OCI-LY7 (cell line): ENCODE measurements around the gene ZNF407. TPM values are rescaled to one million over a fixed set of nuclear protein-coding genes. Genes with fewer than 3 reads are reported as not detected.

Experiments used
- BruUV-seq: library from RNA; stranded (reverse); fragments of 400-500 nt; replicated peaks from 2 replicates; lab custom pipeline; 2021; lab: Mats Ljungman, UMichigan
- CTCF ChIA-PET: fragments of 300-600 bp; sonication (Branson Sonifier 250); formaldehyde crosslinking; loops from one replicate; lab custom pipeline; 2022; ENCODE audit warnings: antibody characterized with exemption; ENCODE audit not compliant: unreplicated experiment; lab: Charles Lee
- POLR2A ChIA-PET: fragments of 300-600 bp; sonication (Branson Sonifier 250); formaldehyde crosslinking; loops from one replicate; lab custom pipeline; 2022; ENCODE audit warnings: antibody characterized with exemption; lab: Charles Lee
- DNase-seq: peaks from one replicate; pipeline ENCODE4 v3.0.0-alpha.2; 2015; ENCODE audit warnings: low spot score
- H2AFZ ChIP-seq: fragments of 200-600 bp; sonication (generic), shearing (Covaris generic); 2 replicates; pipeline ENCODE4 v1.6.1; 2014; ENCODE audit warnings: mild to moderate bottlenecking, antibody characterized with exemption, low read length, moderate library complexity
- H3K27ac ChIP-seq: fragments of 200-600 bp; sonication (generic); 2 replicates; pipeline ENCODE4 v1.5.1; 2014; ENCODE audit warnings: mixed run types, low read depth, mild to moderate bottlenecking, moderate library complexity, low read length, inconsistent platforms; ENCODE audit not compliant: poor library complexity, severe bottlenecking
- H3K36me3 ChIP-seq: fragments of 200-600 bp; sonication (generic); 2 replicates; pipeline ENCODE4 v1.6.1; 2014; ENCODE audit warnings: mild to moderate bottlenecking, antibody characterized with exemption, low read length, moderate library complexity, mixed read lengths; ENCODE audit not compliant: insufficient read depth
- H3K4me1 ChIP-seq: fragments of 200-600 bp; sonication (generic); 2 replicates; pipeline ENCODE4 v1.5.1; 2014; ENCODE audit warnings: mild to moderate bottlenecking, low read length; ENCODE audit not compliant: insufficient read depth, poor library complexity, severe bottlenecking
- H3K4me2 ChIP-seq: fragments of 200-600 bp; sonication (generic); 2 replicates; pipeline ENCODE4 v1.6.1; 2014; ENCODE audit warnings: mild to moderate bottlenecking, low read length
- H3K4me3 ChIP-seq: fragments of 200-600 bp; sonication (generic); 2 replicates; pipeline ENCODE4 v1.5.1; 2014; ENCODE audit warnings: mild to moderate bottlenecking, low read depth, low read length; ENCODE audit not compliant: poor library complexity, severe bottlenecking
- H3K79me2 ChIP-seq: fragments of 200-600 bp; sonication (generic); 2 replicates; pipeline ENCODE4 v1.6.1; 2016; ENCODE audit warnings: low read depth, mild to moderate bottlenecking, low read length, moderate library complexity, mixed read lengths; ENCODE audit not compliant: insufficient read depth
- H3K9me2 ChIP-seq: fragments of 200-600 bp; sonication (generic); 2 replicates; pipeline ENCODE4 v1.6.1; 2016; ENCODE audit warnings: mild to moderate bottlenecking, low read length, mixed read lengths; ENCODE audit not compliant: insufficient read depth
- H3K9me3 ChIP-seq: fragments of 200-600 bp; sonication (generic); 2 replicates; pipeline ENCODE4 v1.6.1; 2014; ENCODE audit warnings: mild to moderate bottlenecking, mixed run types, low read length, mixed read lengths
- H4K20me1 ChIP-seq: fragments of 200-600 bp; sonication (generic); 2 replicates; pipeline ENCODE4 v1.6.1; 2014; ENCODE audit warnings: mild to moderate bottlenecking, antibody characterized with exemption, low read length, moderate library complexity, mixed read lengths; ENCODE audit not compliant: insufficient read depth
- CTCF ChIP-seq: fragments of 200-600 bp; sonication (generic); conservative IDR thresholded peaks from 2 replicates; pipeline ENCODE4 v1.5.1; 2014; ENCODE audit warnings: mild to moderate bottlenecking, antibody characterized with exemption, low read length, moderate library complexity, mixed read lengths
- EZH2phosphoT487 ChIP-seq: fragments of 200-600 bp; sonication (generic); IDR thresholded peaks from 2 replicates; pipeline ENCODE4 v1.6.1; 2018; ENCODE audit warnings: low read depth, borderline replicate concordance, mild to moderate bottlenecking, mixed run types, antibody characterized with exemption, low read length, moderate library complexity, mixed read lengths
- intact Hi-C: fragments of 100-400 bp; cut with micrococcal nuclease; formaldehyde crosslinking; loops from one replicate; pipeline ENCODE4 v1.10.0; 2022; ENCODE audit not compliant: unreplicated experiment
- total RNA-seq, 2 experiments: library from RNA; depleted of rRNA in 1 of 2; stranded (reverse); fragments of >200 nt in 1 of 2; shearing (Covaris generic) in 1 of 2; gene quantifications; 2 replicates each; pipeline ENCODE4 v1.2.3, GENCODE V29; 2014 to 2022

ZNF407 gene
- total RNA-seq, 2 experiments from 2014 or later = 8.9 to 11.9 TPM

DNA sequence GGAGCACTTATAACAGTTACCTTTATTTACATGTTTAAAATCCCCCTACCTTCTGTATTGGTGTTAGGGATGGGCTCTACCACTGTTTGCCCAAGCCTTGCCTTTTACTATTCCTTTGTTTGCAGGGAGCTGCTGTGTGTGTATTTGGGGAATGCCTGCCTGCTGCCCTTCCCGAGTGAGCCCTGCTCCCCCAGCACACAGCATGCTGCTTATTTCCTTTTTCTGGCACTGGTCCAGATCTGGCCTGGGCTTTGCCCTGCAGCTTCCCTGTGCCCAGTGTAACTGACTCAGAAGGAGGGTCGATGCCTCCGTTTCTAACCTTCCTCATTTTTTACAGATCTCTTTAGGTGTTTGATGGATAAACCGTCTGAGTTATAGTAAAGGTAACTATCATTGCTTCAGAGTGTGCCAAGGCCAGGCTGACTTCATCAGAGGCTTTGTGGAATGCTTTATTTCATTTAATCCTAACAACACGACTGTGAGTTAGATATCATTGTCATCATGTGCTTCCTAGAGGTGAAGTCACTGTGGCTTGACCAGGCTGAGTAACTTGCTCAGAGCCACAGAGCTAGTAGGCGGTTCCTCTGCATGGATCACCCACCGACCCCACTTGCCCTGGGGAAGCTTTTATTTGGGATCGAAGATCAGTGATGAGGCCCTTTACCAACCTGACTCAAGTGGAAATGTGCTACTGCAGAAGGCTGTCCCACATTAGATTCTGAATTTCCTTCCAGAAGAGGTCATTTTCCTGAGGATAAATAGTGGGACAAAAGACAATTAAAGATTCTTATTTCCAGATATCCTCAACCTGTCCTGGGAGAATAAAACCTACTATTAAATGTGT lies 238.8 kb downstream of the ZNF407 start:
- no TSS peak for BruUV-seq
- H3K4me2 ChIP-seq = no peak overlapping the region
- CTCF ChIA-PET = no interaction called here
- H4K20me1 ChIP-seq = no peaks in the 10 kb centered on the region
- no peaks in the 10 kb centered on the region for H3K9me3 ChIP-seq
- H3K9me2 ChIP-seq = no peaks in the 10 kb centered on the region
- POLR2A ChIA-PET = no interaction called here
- H3K79me2 ChIP-seq = no peaks in the 10 kb centered on the region
- H3K4me1 ChIP-seq = no peaks in the 10 kb centered on the region
- intact Hi-C loops = no loop called here
- H3K4me3 ChIP-seq = no peak overlapping the region
- no peak overlapping the region for H3K27ac ChIP-seq
- H3K36me3 ChIP-seq = no peaks in the 10 kb centered on the region
- DNase-seq = no peak
- H2AFZ ChIP-seq = no peak overlapping the region
- TF ChIP-seq CTCF (no peak), EZH2phosphoT487 (no peak)

DNA sequence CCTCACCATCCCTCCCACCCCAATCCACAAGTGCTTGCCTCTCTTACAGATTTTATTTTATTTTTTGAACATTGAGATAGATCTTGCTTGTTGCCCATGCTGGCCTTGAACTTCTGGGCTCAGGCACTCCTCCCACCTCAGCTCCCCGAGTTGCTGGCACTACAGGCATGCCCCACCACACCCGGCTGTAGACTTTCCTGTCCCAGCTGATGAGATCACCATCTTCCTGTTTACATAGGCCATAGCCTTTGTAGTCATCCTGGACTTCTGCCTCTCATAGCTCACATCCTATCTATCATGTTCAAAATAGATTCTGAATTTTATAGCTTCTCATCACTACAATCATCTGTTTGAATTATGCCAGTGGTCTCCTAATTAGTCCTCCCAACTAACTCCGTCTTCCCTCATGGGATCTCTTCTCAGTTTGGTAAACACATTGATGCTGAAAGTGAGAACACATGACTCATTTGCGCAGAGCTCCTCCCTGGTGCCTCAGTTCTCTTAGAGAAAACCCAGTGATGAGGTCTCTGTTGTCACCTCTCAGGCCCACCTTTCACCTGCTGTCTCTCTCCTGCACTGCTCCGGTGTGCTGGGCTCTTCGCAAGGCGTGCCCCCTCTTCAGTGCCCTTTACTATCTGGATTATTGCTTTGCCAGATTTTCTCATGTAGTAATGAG lies 243.0 kb downstream of the ZNF407 start:
- no peaks in the 10 kb centered on the region for H4K20me1 ChIP-seq
- ChIA-PET CTCF (no interaction called here), POLR2A (no interaction called here)
- H3K36me3 ChIP-seq = no peaks in the 10 kb centered on the region
- no peaks in the 10 kb centered on the region for H3K9me3 ChIP-seq
- no peaks in the 10 kb centered on the region for H3K79me2 ChIP-seq
- no peak for DNase-seq
- H3K4me3 ChIP-seq = no peak overlapping the region
- H3K4me2 ChIP-seq = no peak overlapping the region
- BruUV-seq = no TSS peak
- no peaks in the 10 kb centered on the region for H3K9me2 ChIP-seq
- intact Hi-C loops = no loop called here
- H3K27ac ChIP-seq = no peak overlapping the region
- no peaks in the 10 kb centered on the region for H3K4me1 ChIP-seq
- TF ChIP-seq EZH2phosphoT487 = no peak
- TF ChIP-seq CTCF = no peak
- no peak overlapping the region for H2AFZ ChIP-seq

GRCh38 chr18:74841248-74841647 lies 243.6 kb downstream of the ZNF407 start:
- POLR2A ChIA-PET = no interaction called here
- Histone ChIP-seq H3K27ac (no peak overlapping the region), H2AFZ (no peak overlapping the region), H3K9me3 (no peaks in the 10 kb centered on the region), H3K9me2 (no peaks in the 10 kb centered on the region), H4K20me1 (no peaks in the 10 kb centered on the region), H3K36me3 (no peaks in the 10 kb centered on the region), H3K4me3 (no peak overlapping the region), H3K4me2 (no peak overlapping the region), H3K4me1 (no peaks in the 10 kb centered on the region), H3K79me2 (no peaks in the 10 kb centered on the region)
- BruUV-seq = no TSS peak
- no peak for TF ChIP-seq EZH2phosphoT487
- no peak for TF ChIP-seq CTCF
- DNase-seq = no peak
- CTCF ChIA-PET = no interaction called here
- intact Hi-C loops = no loop called here
